ENCODE data around the gene FMOD. TPM values are rescaled to one million over a fixed set of nuclear protein-coding genes. Genes with fewer than 3 reads are reported as not detected.

FMOD gene
- total RNA-seq, 6 experiments from 2014 or later, result 2.7 to 9.0 (median 3.8) TPM

DNA sequence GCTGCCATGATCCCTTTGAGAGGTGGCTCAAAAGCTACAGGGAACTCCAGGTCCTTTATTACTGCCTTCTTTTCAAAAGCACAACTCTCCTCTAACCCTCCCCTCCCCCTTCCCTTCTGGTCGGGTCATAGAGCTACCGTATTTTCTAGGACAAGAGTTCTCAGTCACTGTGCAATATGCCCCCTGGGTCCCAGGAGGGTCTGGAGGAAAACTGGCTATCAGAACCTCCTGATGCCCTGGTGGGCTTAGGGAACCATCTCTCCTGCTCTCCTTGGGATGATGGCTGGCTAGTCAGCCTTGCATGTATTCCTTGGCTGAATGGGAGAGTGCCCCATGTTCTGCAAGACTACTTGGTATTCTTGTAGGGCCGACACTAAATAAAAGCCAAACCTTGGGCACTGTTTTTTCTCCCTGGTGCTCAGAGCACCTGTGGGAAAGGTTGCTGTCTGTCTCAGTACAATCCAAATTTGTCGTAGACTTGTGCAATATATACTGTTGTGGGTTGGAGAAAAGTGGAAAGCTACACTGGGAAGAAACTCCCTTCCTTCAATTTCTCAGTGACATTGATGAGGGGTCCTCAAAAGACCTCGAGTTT lies 42.5 kb downstream of the FMOD start:
- H3K4me3 ChIP-seq, result peak overlapping the region in 1 of 3 donors; percentile 79
- intact Hi-C loops (cut with DNase I), result no loop called here
- TF ChIP-seq, protein P1, sequence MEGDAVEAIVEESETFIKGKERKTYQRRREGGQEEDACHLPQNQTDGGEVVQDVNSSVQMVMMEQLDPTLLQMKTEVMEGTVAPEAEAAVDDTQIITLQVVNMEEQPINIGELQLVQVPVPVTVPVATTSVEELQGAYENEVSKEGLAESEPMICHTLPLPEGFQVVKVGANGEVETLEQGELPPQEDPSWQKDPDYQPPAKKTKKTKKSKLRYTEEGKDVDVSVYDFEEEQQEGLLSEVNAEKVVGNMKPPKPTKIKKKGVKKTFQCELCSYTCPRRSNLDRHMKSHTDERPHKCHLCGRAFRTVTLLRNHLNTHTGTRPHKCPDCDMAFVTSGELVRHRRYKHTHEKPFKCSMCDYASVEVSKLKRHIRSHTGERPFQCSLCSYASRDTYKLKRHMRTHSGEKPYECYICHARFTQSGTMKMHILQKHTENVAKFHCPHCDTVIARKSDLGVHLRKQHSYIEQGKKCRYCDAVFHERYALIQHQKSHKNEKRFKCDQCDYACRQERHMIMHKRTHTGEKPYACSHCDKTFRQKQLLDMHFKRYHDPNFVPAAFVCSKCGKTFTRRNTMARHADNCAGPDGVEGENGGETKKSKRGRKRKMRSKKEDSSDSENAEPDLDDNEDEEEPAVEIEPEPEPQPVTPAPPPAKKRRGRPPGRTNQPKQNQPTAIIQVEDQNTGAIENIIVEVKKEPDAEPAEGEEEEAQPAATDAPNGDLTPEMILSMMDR (IDR thresholded peaks at IDR 0.05), result no peak
- H3K36me3 ChIP-seq, result no peaks in the 10 kb centered on the region
- WGBS (ENCODE audit: insufficient coverage, low coverage, low lambda C conversion rate, missing lambda C conversion rate), result 62% methylated on average over 4 of the region's 5 CpGs
- no peak for ATAC-seq
- no peaks in the 10 kb centered on the region for H3K27me3 ChIP-seq
- DNase-seq, result no peak
- no peak overlapping the region for H3K27ac ChIP-seq
- H3K9me3 ChIP-seq, result no peaks in the 10 kb centered on the region
- no peaks in the 10 kb centered on the region for H3K4me1 ChIP-seq

DNA sequence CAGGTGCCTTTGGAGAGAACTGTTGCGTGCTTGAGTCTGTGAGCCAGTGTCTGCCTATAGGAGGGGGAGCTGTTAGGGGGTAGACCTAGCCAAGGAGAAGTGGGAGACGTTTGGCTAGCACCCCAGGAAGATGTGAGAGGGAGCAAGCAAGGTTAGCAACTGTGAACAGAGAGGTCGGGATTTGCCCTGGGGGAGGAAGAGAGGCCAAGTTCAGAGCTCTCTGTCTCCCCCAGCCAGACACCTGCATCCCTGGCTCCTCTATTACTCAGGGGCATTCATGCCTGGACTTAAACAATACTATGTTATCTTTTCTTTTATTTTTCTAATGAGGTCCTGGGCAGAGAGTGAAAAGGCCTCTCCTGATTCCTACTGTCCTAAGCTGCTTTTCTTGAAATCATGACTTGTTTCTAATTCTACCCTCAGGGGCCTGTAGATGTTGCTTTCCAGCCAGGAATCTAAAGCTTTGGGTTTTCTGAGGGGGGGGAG lies 43.2 kb downstream of the FMOD start:
- no peak for ATAC-seq
- no peaks in the 10 kb centered on the region for H3K9me3 ChIP-seq
- no peak for DNase-seq
- TF ChIP-seq, protein P1 (IDR thresholded peaks at IDR 0.05), result no peak
- TF ChIP-seq POLR2A (IDR thresholded peaks at IDR 0.05), result no peak
- intact Hi-C loops (cut with DNase I), result no loop called here
- H3K27ac ChIP-seq, result no peak overlapping the region
- no peaks in the 10 kb centered on the region for H3K27me3 ChIP-seq
- H3K4me3 ChIP-seq, result peak overlapping the region in 2 of 3 donors; percentile 20 to 79
- 56% methylated on average over 2 of the region's 3 CpGs for WGBS (ENCODE audit: insufficient coverage, low coverage, low lambda C conversion rate, missing lambda C conversion rate)
- H3K36me3 ChIP-seq, result no peaks in the 10 kb centered on the region
- no peaks in the 10 kb centered on the region for H3K4me1 ChIP-seq

DNA sequence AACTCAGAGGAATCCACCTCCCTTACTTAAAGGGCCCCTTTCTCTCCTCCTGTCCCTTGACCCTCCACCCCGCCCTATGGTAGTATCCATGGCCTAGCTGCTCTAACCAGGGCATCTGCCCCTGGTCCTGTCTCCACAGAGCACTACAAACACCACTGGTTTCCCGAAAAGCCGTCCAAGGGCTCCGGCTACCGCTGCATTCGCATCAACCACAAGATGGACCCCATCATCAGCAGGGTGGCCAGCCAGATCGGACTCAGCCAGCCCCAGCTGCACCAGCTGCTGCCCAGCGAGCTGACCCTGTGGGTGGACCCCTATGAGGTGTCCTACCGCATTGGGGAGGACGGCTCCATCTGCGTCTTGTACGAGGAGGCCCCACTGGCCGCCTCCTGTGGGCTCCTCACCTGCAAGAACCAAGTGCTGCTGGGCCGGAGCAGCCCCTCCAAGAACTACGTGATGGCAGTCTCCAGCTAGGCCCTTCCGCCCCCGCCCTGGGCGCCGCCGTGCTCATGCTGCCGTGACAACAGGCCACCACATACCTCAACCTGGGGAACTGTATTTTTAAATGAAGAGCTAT lies 43.9 kb downstream of the FMOD start:
- TF ChIP-seq, protein P1 (IDR thresholded peaks at IDR 0.05), result no peak
- TF ChIP-seq POLR2A (IDR thresholded peaks at IDR 0.05), result no peak
- no peaks in the 10 kb centered on the region for H3K4me1 ChIP-seq
- 90% methylated on average over 15 of the region's 21 CpGs for WGBS (ENCODE audit: insufficient coverage, low coverage, low lambda C conversion rate, missing lambda C conversion rate)
- no peaks in the 10 kb centered on the region for H3K36me3 ChIP-seq
- ATAC-seq, result no peak
- H3K27ac ChIP-seq, result peak overlapping the region in 1 of 3 donors; percentile 24
- no peaks in the 10 kb centered on the region for H3K27me3 ChIP-seq
- intact Hi-C loops (cut with DNase I), result no loop called here
- H3K9me3 ChIP-seq, result no peaks in the 10 kb centered on the region
- peak in 2 of 3 donors; percentile 43 to 60 for DNase-seq
- peak overlapping the region in 2 of 3 donors; percentile 20 to 79 for H3K4me3 ChIP-seq

DNA sequence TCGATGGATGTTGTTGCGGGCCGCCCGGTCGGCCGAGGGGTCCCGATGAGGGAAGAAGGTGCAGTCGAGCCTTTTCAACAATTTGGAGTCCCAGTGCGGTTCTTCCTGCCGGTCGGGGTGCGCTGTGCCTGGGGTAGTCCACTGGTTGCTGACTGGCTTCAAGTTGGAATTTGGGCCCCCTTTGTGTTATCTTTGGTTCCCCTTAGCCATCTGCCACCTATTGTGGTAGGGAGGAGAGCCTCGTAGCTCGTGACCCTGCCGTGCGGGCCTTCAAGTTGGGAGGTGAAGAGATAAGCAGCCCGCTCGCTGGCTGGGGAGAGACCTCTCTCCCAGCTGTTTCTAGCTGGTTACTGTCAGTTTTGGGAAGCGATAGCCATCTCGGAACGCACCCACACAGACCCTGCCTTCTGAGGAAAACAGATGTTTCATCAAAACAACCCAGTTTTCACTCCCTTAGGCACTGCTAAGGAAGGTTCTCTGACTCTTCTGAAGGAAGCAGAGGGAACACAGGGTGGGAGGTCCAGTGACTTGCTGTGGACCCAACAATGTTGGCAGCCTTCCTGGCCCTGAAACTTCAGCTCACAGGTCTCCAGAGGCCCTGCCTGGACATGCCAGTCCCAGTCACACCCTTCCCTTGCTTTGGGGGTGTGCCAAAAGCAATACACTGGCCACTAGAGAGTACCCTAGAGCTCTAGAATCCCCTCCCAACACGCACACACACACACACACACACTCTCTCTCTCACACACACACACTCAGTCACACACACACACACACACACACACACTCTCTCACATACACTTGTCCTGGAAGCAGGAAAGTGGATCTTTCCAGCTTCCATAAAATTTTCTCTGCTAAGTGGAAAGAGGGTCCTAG lies 44.6 kb downstream of the FMOD start:
- TF ChIP-seq, protein P1 (IDR thresholded peaks at IDR 0.05), result no peak
- no peak for TF ChIP-seq POLR2A (IDR thresholded peaks at IDR 0.05)
- Histone ChIP-seq H3K36me3 (no peaks in the 10 kb centered on the region), H3K27me3 (no peaks in the 10 kb centered on the region), H3K4me3 (peak overlapping the region; percentile 79 to 89 (median 88)), H3K4me1 (no peaks in the 10 kb centered on the region), H3K27ac (peak overlapping the region; percentile 93 to 97 (median 96)), H3K9me3 (no peaks in the 10 kb centered on the region)
- ATAC-seq (peak; percentile 5 to 46 (median 28)), DNase-seq (peak; percentile 69 to 80 (median 75))
- intact Hi-C loops (cut with DNase I), result no loop called here
- 10% methylated on average over 4 of the region's 22 CpGs for WGBS (ENCODE audit: insufficient coverage, low coverage, low lambda C conversion rate, missing lambda C conversion rate)

Measured in right lobe of liver (tissue), 6 donors.